HepG2 (cell line): ENCODE data around the gene ARFGEF3. TPM values are rescaled to one million over a fixed set of nuclear protein-coding genes. Genes with fewer than 3 reads are reported as not detected.

Experiments used
- AKAP8 ChIP-seq: sonication (generic); formaldehyde crosslinking; IDR thresholded peaks from 2 replicates; pipeline ENCODE4 v1.5.1; 2020; ENCODE audit warnings: mild to moderate bottlenecking, missing genetic modification reagents
- ATF7-NPFF ChIP-seq: sonication (generic); formaldehyde crosslinking; IDR thresholded peaks from 2 replicates; pipeline ENCODE4 v1.8.1; 2023; ENCODE audit warnings: mild to moderate bottlenecking, low read depth, missing genetic modification reagents, moderate library complexity
- HNF4G ChIP-seq, 2 experiments: sonication (generic) in 1 of 2; formaldehyde crosslinking in 1 of 2; IDR thresholded peaks; 2 replicates each; pipeline versions ENCODE4 v1.4.0 to v1.6.1; 2011 to 2020; ENCODE audit warnings: borderline replicate concordance in 2 of 2, low read depth in 2 of 2, mild to moderate bottlenecking in 2 of 2, low read length in 1 of 2, missing genetic modification reagents in 1 of 2, moderate library complexity in 1 of 2
- HNRNPUL1 ChIP-seq: fragments of 200-400 bp; formaldehyde crosslinking; IDR thresholded peaks from 2 replicates; pipeline ENCODE4 v1.6.1; 2017; ENCODE audit warnings: low read depth, mild to moderate bottlenecking, low read length, moderate library complexity
- IRF1 ChIP-seq: sonication (generic); formaldehyde crosslinking; IDR thresholded peaks from 2 replicates; pipeline ENCODE4 v1.4.0; 2020; ENCODE audit warnings: low read depth, mild to moderate bottlenecking, missing genetic modification reagents
- MEIS1 ChIP-seq: sonication (generic); formaldehyde crosslinking; IDR thresholded peaks from 2 replicates; pipeline ENCODE4 v1.9.0; 2021; ENCODE audit warnings: mild to moderate bottlenecking, missing genetic modification reagents, moderate library complexity, borderline replicate concordance
- NCOA5 ChIP-seq: sonication (generic); formaldehyde crosslinking; IDR thresholded peaks from 2 replicates; pipeline ENCODE4 v1.4.0; 2020; ENCODE audit warnings: missing genetic modification reagents
- NFKB2 ChIP-seq: sonication (generic); formaldehyde crosslinking; IDR thresholded peaks from 2 replicates; pipeline ENCODE4 v1.4.0; 2020; ENCODE audit warnings: missing genetic modification reagents, borderline replicate concordance
- RFX1 ChIP-seq: fragments of 450-650 bp; IDR thresholded peaks from 2 replicates; pipeline ENCODE4 v1.6.1; 2017
- SIX1 ChIP-seq: sonication (generic); formaldehyde crosslinking; IDR thresholded peaks from 2 replicates; pipeline ENCODE4 v1.4.0; 2020; ENCODE audit warnings: missing genetic modification reagents, borderline replicate concordance
- SNAPC5 ChIP-seq: sonication (generic); formaldehyde crosslinking; IDR thresholded peaks from 2 replicates; pipeline ENCODE4 v1.8.1; 2023; ENCODE audit warnings: mild to moderate bottlenecking, missing genetic modification reagents, borderline replicate concordance
- SYNCRIP ChIP-seq: fragments of 200-400 bp; formaldehyde crosslinking; IDR thresholded peaks from 2 replicates; pipeline ENCODE4 v1.6.1; 2018; ENCODE audit warnings: mild to moderate bottlenecking, low read depth, low read length; ENCODE audit not compliant: insufficient read depth
- ZBTB1 ChIP-seq: sonication (generic); formaldehyde crosslinking; IDR thresholded peaks from 2 replicates; pipeline ENCODE4 v1.4.0; 2020; ENCODE audit warnings: missing genetic modification reagents, borderline replicate concordance
- ZFP1 ChIP-seq: IDR thresholded peaks from 2 replicates; pipeline ENCODE4 v1.6.1; 2016
- ZFP91 ChIP-seq: sonication (generic); formaldehyde crosslinking; IDR thresholded peaks from 2 replicates; pipeline ENCODE4 v1.9.0; 2022; ENCODE audit warnings: missing genetic modification reagents, mild to moderate bottlenecking, borderline replicate concordance
- ZNF276 ChIP-seq: sonication (generic); formaldehyde crosslinking; IDR thresholded peaks from 2 replicates; pipeline ENCODE4 v1.4.0; 2020; ENCODE audit warnings: mild to moderate bottlenecking, low read depth, missing genetic modification reagents
- ZNF296 ChIP-seq: sonication (generic); formaldehyde crosslinking; conservative IDR thresholded peaks from 2 replicates; pipeline ENCODE4 v1.5.0; 2020; ENCODE audit warnings: mild to moderate bottlenecking, missing genetic modification reagents
- ZNF660 ChIP-seq: sonication (generic); formaldehyde crosslinking; IDR thresholded peaks from 2 replicates; pipeline ENCODE4 v1.5.1; 2020; ENCODE audit warnings: mild to moderate bottlenecking, low read depth, missing genetic modification reagents, borderline replicate concordance
- polyA plus RNA-seq, 8 experiments: library from polyadenylated mRNA; depleted of rRNA in 3 of 8; stranded (reverse) in 7 of 8; unstranded in 1 of 8; fragments of >200 nt; fragmentation: Illumina TruSeq in 4 of 8; extraction: Trizol in 4 of 8; gene quantifications; 2 replicates each; pipeline versions ENCODE4 v1.2.1 to v1.2.3, GENCODE V29; 2011 to 2016; ENCODE audit warnings: low read depth in 4 of 8, missing spikeins in 1 of 8, mixed read lengths in 1 of 8; ENCODE audit not compliant: insufficient read depth in 1 of 8
- total RNA-seq, 5 experiments: library from RNA; depleted of rRNA; stranded (reverse); fragments of >200 nt; fragmentation: Illumina TruSeq; extraction: Trizol; gene quantifications; 2 replicates each; pipeline ENCODE4 v1.2.3, GENCODE V29; 2016; ENCODE audit warnings: low read depth in 1 of 5
- TF ChIP-seq, protein P1 (sequence below): sonication (generic); formaldehyde crosslinking; IDR thresholded peaks from 2 replicates; pipeline ENCODE4 v1.4.0; 2020; ENCODE audit warnings: mild to moderate bottlenecking, missing genetic modification reagents, borderline replicate concordance

ARFGEF3 gene
- total and polyA plus RNA-seq, 2 of the 13 experiments (the other 11 are each of a cell fraction or from before 2014, with no cell fraction given): 0.60 to 2.6 TPM

DNA sequence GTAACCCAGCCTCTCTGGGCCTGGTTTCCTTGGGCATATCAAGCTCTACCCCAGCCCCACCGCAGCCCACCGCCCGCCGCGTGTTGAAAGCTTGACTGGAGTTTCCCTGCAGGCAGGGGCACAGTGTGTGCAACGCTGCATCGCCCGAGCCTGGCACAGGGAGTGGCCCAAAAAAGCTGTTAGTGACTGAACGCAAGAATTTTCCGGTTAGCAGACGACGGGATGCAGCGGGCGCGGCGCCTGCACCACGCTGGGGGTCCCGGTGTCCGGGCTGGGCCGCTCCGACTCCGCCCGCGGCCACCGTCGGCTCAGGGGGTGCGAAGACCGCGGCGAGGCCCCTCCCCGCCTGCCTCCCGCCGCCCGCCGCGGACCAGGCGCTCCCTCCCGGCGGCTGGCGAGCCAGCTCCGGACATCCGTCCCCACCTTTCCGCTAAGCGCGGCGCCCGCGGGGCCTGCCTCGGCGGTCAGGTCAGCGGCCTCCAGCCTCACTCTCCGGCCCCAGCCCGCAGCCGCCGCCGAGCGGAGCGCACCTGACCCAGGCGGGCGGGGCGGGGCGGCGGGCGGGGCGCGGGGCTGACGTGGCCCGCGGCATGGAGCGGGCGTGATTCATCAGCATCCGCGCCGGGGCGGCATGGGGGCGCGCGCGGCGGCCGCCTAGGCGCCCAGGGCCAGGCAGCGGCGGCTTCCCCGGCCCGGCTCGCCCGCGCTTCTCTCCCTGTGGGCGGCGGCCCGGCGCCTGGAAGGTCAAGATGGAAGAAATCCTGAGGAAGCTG, at the start of gene ARFGEF3 (continued):
- TF ChIP-seq, protein P1, sequence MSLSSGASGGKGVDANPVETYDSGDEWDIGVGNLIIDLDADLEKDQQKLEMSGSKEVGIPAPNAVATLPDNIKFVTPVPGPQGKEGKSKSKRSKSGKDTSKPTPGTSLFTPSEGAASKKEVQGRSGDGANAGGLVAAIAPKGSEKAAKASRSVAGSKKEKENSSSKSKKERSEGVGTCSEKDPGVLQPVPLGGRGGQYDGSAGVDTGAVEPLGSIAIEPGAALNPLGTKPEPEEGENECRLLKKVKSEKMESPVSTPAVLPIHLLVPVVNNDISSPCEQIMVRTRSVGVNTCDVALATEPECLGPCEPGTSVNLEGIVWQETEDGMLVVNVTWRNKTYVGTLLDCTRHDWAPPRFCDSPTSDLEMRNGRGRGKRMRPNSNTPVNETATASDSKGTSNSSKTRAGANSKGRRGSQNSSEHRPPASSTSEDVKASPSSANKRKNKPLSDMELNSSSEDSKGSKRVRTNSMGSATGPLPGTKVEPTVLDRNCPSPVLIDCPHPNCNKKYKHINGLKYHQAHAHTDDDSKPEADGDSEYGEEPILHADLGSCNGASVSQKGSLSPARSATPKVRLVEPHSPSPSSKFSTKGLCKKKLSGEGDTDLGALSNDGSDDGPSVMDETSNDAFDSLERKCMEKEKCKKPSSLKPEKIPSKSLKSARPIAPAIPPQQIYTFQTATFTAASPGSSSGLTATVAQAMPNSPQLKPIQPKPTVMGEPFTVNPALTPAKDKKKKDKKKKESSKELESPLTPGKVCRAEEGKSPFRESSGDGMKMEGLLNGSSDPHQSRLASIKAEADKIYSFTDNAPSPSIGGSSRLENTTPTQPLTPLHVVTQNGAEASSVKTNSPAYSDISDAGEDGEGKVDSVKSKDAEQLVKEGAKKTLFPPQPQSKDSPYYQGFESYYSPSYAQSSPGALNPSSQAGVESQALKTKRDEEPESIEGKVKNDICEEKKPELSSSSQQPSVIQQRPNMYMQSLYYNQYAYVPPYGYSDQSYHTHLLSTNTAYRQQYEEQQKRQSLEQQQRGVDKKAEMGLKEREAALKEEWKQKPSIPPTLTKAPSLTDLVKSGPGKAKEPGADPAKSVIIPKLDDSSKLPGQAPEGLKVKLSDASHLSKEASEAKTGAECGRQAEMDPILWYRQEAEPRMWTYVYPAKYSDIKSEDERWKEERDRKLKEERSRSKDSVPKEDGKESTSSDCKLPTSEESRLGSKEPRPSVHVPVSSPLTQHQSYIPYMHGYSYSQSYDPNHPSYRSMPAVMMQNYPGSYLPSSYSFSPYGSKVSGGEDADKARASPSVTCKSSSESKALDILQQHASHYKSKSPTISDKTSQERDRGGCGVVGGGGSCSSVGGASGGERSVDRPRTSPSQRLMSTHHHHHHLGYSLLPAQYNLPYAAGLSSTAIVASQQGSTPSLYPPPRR: 0 out of 2 replicates have a peak, but pooled peaks have one; percentile 7
- TF ChIP-seq SIX1 (no peak), ZFP1 (CRISPR knock-in tag) (no peak), HNF4G (IDR thresholded peaks at IDR 0.05; ENCODE audit: borderline replicate concordance, low read depth, low read length) (no peak), HNF4G (CRISPR knock-in tag; IDR thresholded peaks at IDR 0.05; ENCODE audit: borderline replicate concordance, low read depth) (0 out of 2 replicates have a peak, but pooled peaks have one; percentile 8), ZNF276 (CRISPR knock-in tag) (peak; percentile 49; the same call in 1 of the 2 replicates), HNRNPUL1 (no peak), ZNF296 (CRISPR knock-in tag) (no peak), IRF1 (CRISPR knock-in tag) (no peak), SNAPC5 (CRISPR knock-in tag) (no peak), RFX1 (no peak), ZFP91 (CRISPR knock-in tag) (no peak; the same call in 1 of the 2 replicates), ZNF660 (CRISPR knock-in tag) (no peak), AKAP8 (CRISPR knock-in tag) (peak; percentile 38; the same call in 1 of the 2 replicates), ATF7-NPFF (CRISPR knock-in tag) (peak; percentile 74), ZBTB1 (no peak), SYNCRIP (no peak), NFKB2 (CRISPR knock-in tag) (no peak), MEIS1 (CRISPR knock-in tag) (no peak), NCOA5 (CRISPR knock-in tag) (no peak)
